Gastroesophageal sphincter (tissue), 3 donors: ENCODE measurements around the gene TMIE.
A peak's percentile ranks its signal among the peaks of the same experiment; 100 is the strongest.

Experiments
- CTCF ChIP-seq, 4 experiments: fragments of 200-600 bp in 2 of 4; fragments of 450-650 bp in 2 of 4; sonication (generic) in 1 of 4; IDR thresholded peaks; one replicate each; pipeline ENCODE4 v1.5.1; 2017 to 2019; ENCODE audit warnings: antibody characterized with exemption in 4 of 4, mild to moderate bottlenecking in 2 of 4, moderate library complexity in 2 of 4
- POLR2A ChIP-seq, 2 donors: fragments of 450-650 bp; IDR thresholded peaks; one replicate each; pipeline ENCODE4 v1.6.1; 2017; ENCODE audit warnings: antibody characterized with exemption in 2 of 2, mild to moderate bottlenecking in 2 of 2, moderate library complexity in 1 of 2
- POLR2AphosphoS5 ChIP-seq: sonication (generic); formaldehyde crosslinking; IDR thresholded peaks from one replicate; pipeline ENCODE4 v1.6.1; 2017; ENCODE audit warnings: antibody characterized with exemption

- peak in 1 of 4 experiments; percentile 3 for TF ChIP-seq CTCF (IDR thresholded peaks at IDR 0.05)
- TF ChIP-seq POLR2A (IDR thresholded peaks at IDR 0.05) = no peak
- no peak for TF ChIP-seq POLR2AphosphoS5
These were observed 5.8 kb upstream of the TMIE start for GRCh38 chr3:46695177-46695961.
